Measurements from ENCODE around the gene PTF1A. TPM values are rescaled to one million over a fixed set of nuclear protein-coding genes. Genes with fewer than 3 reads are reported as not detected.
A peak's percentile ranks its signal among the peaks of the same experiment; 100 is the strongest.

Gene PTF1A
- total RNA-seq, 1 experiment from 2014 or later, result not detected

DNA sequence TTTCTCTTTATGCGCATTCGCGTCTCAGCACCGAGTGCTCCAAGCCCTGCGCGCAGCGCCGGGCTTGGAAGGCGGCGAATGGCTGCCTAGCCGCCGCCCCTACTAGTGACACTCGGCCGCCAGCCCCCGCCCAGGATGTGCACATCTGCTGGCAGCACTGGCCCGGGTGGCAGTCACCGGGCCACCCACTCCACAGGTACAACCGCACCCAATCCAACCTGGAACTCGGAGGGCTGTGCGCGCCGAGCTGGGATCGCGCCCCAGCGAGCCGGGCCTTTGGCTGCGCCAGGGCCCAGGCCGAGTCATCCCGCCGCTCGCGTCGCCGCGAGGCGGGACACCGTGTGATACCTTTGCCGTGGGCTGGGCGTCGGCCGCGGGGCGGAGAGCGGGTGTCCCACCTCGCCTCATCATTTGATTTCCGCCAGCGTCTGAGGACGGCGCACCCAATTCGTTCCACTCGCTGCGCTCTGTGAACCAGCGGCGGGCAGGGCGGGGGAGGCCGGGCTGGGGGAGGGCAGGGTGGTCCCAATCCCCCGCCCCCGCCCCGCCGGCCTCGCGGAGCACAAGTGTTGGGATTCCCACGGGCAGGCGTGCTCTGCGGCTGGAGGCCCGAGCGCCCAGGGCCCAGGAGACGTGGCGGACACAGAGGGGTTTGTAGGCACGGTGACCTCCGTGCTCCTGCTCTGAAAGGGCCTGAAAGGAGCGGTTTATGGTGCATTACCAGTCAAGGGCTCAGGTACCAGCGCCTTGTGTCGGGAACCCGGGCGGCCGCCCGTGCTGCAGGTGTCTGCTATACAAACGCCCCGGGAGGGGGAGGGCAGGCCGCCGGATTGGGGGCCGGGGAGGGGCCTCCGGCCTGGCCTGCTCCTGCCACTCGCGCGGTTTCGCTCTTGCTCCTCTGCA is 17.8 kb upstream of the PTF1A start (continued):
- TF ChIP-seq, protein P1, sequence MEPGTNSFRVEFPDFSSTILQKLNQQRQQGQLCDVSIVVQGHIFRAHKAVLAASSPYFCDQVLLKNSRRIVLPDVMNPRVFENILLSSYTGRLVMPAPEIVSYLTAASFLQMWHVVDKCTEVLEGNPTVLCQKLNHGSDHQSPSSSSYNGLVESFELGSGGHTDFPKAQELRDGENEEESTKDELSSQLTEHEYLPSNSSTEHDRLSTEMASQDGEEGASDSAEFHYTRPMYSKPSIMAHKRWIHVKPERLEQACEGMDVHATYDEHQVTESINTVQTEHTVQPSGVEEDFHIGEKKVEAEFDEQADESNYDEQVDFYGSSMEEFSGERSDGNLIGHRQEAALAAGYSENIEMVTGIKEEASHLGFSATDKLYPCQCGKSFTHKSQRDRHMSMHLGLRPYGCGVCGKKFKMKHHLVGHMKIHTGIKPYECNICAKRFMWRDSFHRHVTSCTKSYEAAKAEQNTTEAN (CRISPR knock-in tag; IDR thresholded peaks at IDR 0.05), result no peak
- TF ChIP-seq SP1 (CRISPR knock-in tag; conservative IDR thresholded peaks at IDR 0.05) (no peak), HMGA2 (CRISPR knock-in tag; IDR thresholded peaks at IDR 0.05) (no peak), CREB1 (CRISPR knock-in tag; IDR thresholded peaks at IDR 0.05) (no peak), NR1H2 (CRISPR knock-in tag; IDR thresholded peaks at IDR 0.05) (no peak), SOX15 (CRISPR knock-in tag; IDR thresholded peaks at IDR 0.05) (no peak), NFE2L1 (CRISPR knock-in tag; IDR thresholded peaks at IDR 0.05) (no peak), RORB (CRISPR knock-in tag; IDR thresholded peaks at IDR 0.05) (no peak)
- TF ChIP-seq, protein P2, sequence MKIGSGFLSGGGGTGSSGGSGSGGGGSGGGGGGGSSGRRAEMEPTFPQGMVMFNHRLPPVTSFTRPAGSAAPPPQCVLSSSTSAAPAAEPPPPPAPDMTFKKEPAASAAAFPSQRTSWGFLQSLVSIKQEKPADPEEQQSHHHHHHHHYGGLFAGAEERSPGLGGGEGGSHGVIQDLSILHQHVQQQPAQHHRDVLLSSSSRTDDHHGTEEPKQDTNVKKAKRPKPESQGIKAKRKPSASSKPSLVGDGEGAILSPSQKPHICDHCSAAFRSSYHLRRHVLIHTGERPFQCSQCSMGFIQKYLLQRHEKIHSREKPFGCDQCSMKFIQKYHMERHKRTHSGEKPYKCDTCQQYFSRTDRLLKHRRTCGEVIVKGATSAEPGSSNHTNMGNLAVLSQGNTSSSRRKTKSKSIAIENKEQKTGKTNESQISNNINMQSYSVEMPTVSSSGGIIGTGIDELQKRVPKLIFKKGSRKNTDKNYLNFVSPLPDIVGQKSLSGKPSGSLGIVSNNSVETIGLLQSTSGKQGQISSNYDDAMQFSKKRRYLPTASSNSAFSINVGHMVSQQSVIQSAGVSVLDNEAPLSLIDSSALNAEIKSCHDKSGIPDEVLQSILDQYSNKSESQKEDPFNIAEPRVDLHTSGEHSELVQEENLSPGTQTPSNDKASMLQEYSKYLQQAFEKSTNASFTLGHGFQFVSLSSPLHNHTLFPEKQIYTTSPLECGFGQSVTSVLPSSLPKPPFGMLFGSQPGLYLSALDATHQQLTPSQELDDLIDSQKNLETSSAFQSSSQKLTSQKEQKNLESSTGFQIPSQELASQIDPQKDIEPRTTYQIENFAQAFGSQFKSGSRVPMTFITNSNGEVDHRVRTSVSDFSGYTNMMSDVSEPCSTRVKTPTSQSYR (CRISPR knock-in tag; IDR thresholded peaks at IDR 0.05), result no peak
- TF ChIP-seq, protein P3, sequence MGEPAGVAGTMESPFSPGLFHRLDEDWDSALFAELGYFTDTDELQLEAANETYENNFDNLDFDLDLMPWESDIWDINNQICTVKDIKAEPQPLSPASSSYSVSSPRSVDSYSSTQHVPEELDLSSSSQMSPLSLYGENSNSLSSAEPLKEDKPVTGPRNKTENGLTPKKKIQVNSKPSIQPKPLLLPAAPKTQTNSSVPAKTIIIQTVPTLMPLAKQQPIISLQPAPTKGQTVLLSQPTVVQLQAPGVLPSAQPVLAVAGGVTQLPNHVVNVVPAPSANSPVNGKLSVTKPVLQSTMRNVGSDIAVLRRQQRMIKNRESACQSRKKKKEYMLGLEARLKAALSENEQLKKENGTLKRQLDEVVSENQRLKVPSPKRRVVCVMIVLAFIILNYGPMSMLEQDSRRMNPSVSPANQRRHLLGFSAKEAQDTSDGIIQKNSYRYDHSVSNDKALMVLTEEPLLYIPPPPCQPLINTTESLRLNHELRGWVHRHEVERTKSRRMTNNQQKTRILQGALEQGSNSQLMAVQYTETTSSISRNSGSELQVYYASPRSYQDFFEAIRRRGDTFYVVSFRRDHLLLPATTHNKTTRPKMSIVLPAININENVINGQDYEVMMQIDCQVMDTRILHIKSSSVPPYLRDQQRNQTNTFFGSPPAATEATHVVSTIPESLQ (CRISPR knock-in tag; IDR thresholded peaks at IDR 0.05), result no peak

DNA sequence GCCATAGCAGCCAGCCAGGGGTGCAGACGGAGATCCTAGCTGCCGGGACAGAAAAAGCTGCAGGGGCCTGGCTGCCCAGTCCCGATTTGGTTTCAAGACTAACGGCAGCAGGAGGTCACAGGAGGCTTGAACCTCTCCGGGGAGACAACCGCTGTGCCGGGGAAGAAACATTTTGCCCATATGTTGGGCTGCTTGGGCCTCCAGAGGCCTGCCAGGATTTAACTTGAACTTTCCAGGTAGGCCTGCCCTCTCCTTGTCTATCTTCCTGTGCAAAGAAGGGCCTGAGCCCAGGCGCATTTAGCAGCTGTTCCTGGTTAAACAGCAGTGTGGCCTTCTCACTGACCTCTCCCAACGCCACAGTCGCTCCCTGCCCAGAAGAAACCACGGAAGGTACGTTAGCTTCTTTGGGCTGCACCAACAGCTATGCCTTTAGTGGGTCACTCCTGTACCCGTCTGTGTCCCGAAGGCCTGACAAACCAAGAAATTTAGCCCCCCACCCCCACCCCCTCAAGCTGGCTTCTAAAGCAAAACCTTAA is 17.1 kb upstream of the PTF1A start:
- H3K4me1 Mint-ChIP-seq, result peaks cover 16% of the 10 kb centered on the region
- peak overlapping the region; percentile 25; the same call in 1 of the 2 replicates for H3K4me3 Mint-ChIP-seq
- CTCF ChIA-PET, result interaction anchor here (1.0 kb wide), 1 partner anchor 17 kb away, joined by 6 read pairs; no protein-coding TSS in a partner anchor
- POLR2A ChIA-PET, result no interaction called here
- TF ChIP-seq ZNF121 (CRISPR knock-in tag; IDR thresholded peaks at IDR 0.05), result peak; percentile 76
- TF ChIP-seq PRRX2 (CRISPR knock-in tag; IDR thresholded peaks at IDR 0.05), result no peak
- no peaks in the 10 kb centered on the region for H3K36me3 Mint-ChIP-seq
- H3K27me3 Mint-ChIP-seq (ENCODE audit: low read depth), result peaks cover 99% of the 10 kb centered on the region
- no peak overlapping the region for H3K27ac Mint-ChIP-seq
- no peak for DNase-seq (ENCODE audit: low spot score)
- no peaks in the 10 kb centered on the region for H3K9me3 Mint-ChIP-seq
- no peak for ATAC-seq

DNA sequence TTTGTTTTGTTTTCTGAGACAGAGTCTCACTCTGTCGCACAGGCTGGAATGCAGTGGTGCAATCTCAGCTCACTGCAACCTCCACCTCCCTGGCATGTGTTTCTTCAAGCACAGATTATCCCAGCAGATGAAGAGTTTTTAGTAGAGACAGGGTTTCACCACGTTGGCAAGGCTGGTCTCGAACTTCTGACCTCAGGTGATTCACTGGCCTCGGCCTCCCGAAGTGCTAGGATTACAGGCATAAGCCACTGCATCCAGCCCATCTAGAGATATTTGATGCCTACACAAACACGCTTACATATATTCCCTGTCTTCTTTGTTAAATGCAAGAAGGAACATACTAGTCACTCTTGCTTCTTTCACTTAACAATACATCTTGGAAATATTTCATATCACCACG is 5.9 kb upstream of the PTF1A start:
- peaks cover 26% of the 10 kb centered on the region for H3K4me1 Mint-ChIP-seq
- H3K9me3 Mint-ChIP-seq, result no peaks in the 10 kb centered on the region
- H3K4me3 Mint-ChIP-seq, result no peak overlapping the region
- ChIA-PET POLR2A (no interaction called here), CTCF (interaction anchor here (1.0 to 2.2 kb wide), 2 partner anchors 28 to 107 kb away, joined by 6 to 11 read pairs; no protein-coding TSS in a partner anchor)
- no peaks in the 10 kb centered on the region for H3K36me3 Mint-ChIP-seq
- ATAC-seq (no peak), DNase-seq (ENCODE audit: low spot score) (no peak)
- peaks cover 90% of the 10 kb centered on the region for H3K27me3 Mint-ChIP-seq (ENCODE audit: low read depth)
- no peak overlapping the region for H3K27ac Mint-ChIP-seq
- TF ChIP-seq ZNF423 (CRISPR knock-in tag; IDR thresholded peaks at IDR 0.05), result no peak
- TF ChIP-seq SMAD4 (CRISPR knock-in tag; IDR thresholded peaks at IDR 0.05), result no peak
- TF ChIP-seq, protein P4, sequence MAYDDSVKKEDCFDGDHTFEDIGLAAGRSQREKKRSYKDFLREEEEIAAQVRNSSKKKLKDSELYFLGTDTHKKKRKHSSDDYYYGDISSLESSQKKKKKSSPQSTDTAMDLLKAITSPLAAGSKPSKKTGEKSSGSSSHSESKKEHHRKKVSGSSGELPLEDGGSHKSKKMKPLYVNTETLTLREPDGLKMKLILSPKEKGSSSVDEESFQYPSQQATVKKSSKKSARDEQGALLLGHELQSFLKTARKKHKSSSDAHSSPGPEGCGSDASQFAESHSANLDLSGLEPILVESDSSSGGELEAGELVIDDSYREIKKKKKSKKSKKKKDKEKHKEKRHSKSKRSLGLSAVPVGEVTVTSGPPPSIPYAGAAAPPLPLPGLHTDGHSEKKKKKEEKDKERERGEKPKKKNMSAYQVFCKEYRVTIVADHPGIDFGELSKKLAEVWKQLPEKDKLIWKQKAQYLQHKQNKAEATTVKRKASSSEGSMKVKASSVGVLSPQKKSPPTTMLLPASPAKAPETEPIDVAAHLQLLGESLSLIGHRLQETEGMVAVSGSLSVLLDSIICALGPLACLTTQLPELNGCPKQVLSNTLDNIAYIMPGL (CRISPR knock-in tag; IDR thresholded peaks at IDR 0.05), result no peak
- TF ChIP-seq, protein P5, sequence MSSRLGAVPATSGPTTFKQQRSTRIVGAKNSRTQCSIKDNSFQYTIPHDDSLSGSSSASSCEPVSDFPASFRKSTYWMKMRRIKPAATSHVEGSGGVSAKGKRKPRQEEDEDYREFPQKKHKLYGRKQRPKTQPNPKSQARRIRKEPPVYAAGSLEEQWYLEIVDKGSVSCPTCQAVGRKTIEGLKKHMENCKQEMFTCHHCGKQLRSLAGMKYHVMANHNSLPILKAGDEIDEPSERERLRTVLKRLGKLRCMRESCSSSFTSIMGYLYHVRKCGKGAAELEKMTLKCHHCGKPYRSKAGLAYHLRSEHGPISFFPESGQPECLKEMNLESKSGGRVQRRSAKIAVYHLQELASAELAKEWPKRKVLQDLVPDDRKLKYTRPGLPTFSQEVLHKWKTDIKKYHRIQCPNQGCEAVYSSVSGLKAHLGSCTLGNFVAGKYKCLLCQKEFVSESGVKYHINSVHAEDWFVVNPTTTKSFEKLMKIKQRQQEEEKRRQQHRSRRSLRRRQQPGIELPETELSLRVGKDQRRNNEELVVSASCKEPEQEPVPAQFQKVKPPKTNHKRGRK (CRISPR knock-in tag; IDR thresholded peaks at IDR 0.05; ENCODE audit: borderline replicate concordance), result no peak
- TF ChIP-seq ESRRA (CRISPR knock-in tag; IDR thresholded peaks at IDR 0.05; ENCODE audit: borderline replicate concordance), result no peak
- no peak for TF ChIP-seq KAT7 (CRISPR knock-in tag; IDR thresholded peaks at IDR 0.05; ENCODE audit: borderline replicate concordance)
- no peak for TF ChIP-seq RELA (CRISPR knock-in tag; IDR thresholded peaks at IDR 0.05; ENCODE audit: borderline replicate concordance)
- TF ChIP-seq, protein P3 (CRISPR knock-in tag; IDR thresholded peaks at IDR 0.05), result no peak

All from WTC11 (cell line).